Measurements from ENCODE around the gene SULT1A3. TPM values are rescaled to one million over a fixed set of nuclear protein-coding genes. Genes with fewer than 3 reads are reported as not detected.
"Not testable (repeated sequence)": the region's sequence is repeated elsewhere in the genome, so short reads cannot be mapped to it uniquely, and the experiment has no call there.

The SULT1A3 gene
- total RNA-seq, 2 donors from 2014 or later: 47.8 to 59.0 TPM

DNA sequence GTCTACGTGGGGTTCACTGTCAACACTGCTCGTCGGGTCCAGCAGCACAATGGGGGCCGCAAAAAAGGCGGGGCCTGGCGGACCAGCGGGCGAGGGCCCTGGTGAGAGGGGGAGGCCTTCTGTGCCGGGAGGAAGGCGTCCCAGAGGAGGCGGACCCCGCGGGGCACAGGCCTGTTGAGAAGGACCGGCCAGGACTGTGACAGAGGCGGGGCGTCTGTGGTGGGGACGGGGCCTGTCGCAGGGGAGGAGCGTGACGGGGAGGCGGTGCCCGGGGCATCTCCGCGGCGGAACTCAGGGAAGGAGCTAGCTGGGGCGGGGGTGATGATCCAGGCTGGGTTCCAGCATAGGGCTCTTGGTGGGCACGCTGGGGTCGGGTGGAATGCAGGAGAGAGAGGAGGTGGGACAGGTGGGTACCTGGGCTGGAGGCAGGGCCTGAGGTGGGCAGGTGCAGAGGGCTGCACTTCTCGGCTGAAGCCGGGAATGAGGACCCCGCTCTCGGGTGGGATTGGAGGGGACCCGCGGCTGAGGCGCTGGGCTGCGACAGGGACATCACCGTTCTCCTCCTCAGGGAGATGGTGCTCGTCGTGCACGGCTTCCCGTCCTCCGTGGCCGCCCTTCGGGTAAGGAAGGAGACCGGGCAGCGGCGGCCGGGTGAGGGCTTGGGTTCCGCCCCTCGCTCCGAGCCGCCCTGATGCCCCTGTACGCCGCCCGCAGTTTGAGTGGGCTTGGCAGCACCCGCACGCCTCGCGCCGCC lies 4.7 kb upstream of the SULT1A3 start:
- DNase-seq: peak; percentile 33
- H3K9me3 ChIP-seq; intact Hi-C loops (cut with DNase I); H3K4me1 ChIP-seq; H3K27ac ChIP-seq; H3K36me3 ChIP-seq; H3K27me3 ChIP-seq: not testable (repeated sequence)
- H3K4me3 ChIP-seq: peak overlapping the region; percentile 42
- peak overlapping the region in 1 of 2 donors; percentile 66 for H3K9ac ChIP-seq (ENCODE audit: low read depth in 2 of 2, low read length in 2 of 2)

DNA sequence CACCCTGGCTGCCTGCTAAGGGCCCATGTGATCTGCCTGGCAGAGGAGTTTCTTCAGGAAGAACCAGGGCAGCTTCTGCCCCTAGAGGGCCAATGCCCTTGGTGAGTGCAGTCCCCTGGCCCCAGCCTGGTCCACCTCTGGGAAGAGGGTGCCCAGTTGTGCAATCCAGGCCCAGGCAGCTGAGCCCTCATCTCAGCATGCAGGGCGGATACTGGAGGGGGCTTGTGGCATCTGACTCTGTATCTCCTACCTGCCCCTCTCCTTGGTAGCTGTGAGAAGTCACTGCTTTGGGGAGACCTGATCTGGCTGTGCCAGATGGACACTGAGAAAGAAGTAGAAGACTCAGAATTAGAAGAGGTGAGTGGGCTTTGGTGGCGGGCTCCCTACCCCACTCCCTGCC lies 2.1 kb upstream of the SULT1A3 start:
- H3K36me3 ChIP-seq; H3K4me3 ChIP-seq; intact Hi-C loops (cut with DNase I); H3K9ac ChIP-seq (ENCODE audit: low read depth in 2 of 2, low read length in 2 of 2); H3K27ac ChIP-seq; H3K27me3 ChIP-seq; H3K9me3 ChIP-seq; H3K4me1 ChIP-seq: not testable (repeated sequence)
- DNase-seq: peak; percentile 2

DNA sequence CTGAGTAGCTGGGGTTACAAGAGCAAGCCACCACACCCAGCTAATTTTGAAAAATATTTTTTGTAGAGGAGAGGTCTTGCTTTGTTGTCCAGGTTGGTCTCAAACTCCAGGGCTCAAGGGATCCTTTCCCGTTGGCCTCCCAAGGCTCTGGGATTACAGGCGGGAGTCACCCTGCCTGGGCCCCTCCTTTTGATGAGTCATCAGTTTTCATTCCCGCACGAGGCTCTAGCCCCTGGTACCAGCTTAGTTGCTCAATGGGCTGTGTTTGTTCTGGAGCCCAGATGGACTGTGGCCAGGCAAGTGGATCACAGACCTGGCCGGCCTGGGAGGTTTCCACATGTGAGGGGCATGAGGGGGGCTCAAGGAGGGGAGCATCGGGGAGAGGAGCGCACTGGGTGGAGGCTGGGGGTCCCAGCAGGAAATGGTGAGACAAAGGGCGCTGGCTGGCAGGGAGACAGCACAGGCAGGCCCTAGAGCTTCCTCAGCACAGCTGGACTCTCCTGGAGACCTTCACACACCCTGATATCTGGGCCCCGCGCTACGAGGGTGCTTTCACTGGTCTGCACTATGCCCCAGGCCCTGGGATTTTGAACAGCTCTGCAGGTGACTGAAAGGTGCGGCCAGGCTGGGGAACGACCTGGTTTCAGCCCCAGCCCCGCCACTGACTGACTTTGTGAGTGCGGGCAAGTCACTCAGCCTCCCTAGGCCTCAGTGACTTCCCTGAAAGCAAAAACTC lies 721 bp downstream of the SULT1A3 start:
- H3K9ac ChIP-seq (ENCODE audit: low read depth in 2 of 2, low read length in 2 of 2); intact Hi-C loops (cut with DNase I); H3K9me3 ChIP-seq; H3K27ac ChIP-seq; DNase-seq; H3K4me1 ChIP-seq; H3K36me3 ChIP-seq; H3K27me3 ChIP-seq; H3K4me3 ChIP-seq: not testable (repeated sequence)

DNA sequence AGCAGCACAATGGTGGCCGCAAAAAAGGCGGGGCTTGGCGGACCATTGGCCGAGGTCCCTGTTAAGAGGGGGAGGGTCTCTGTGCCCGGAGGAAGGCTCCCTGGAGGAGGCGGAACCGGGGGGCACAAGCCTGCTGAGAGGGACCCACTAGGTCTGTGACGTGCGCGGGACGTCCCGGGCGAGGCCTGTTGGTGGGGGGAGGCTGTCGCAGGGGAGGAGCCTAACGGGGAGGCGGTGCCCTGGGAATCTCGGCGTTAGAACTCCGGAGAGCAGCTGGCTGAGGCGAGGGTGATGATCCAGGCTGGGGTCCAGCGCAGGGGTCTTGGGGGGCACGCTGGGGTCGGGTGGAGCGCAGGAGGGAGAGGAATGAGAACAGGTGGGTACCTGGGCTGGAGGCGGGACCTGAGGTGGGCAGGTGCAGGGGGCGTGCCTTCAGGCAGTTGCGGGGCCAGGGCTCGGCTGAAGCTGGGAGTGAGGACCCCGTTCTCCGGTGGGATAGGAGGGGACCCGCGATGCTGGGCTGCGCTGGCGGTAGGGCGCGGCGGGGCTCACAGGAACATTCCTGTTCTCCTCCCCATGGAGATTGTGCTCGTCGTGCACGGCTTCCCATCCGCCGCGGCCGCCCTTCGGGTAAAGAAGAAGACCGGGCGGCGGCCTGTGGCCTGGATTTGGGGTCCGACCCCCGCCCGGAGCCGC lies 6.6 kb downstream of the SULT1A3 start:
- DNase-seq: peak; percentile 35
- H3K4me3 ChIP-seq: peak overlapping the region; percentile 29
- intact Hi-C loops (cut with DNase I); H3K27me3 ChIP-seq; H3K27ac ChIP-seq; H3K9me3 ChIP-seq; H3K36me3 ChIP-seq; H3K4me1 ChIP-seq; H3K9ac ChIP-seq (ENCODE audit: low read depth in 2 of 2, low read length in 2 of 2): not testable (repeated sequence)

DNA sequence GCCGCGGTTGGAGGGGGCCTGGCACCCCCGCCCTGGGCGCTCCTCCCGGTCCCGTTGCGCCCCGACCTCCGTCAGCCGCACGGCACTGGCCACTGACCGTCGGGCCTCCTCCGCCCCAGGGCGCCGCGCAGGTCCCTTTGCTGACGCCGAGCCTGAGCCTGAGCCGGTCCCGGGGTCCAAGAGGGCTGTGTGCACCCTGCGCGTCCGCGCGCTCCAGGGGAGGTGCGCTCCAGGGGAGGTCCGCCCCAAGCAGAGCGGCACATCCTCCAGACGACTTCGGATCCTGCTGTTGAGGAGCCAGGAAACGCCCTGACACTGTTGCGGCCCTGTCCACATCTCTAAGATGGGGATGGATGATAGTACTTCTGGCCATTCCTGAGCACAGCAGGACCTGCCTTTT lies 7.2 kb downstream of the SULT1A3 start:
- H3K9me3 ChIP-seq; H3K4me1 ChIP-seq; DNase-seq; H3K9ac ChIP-seq (ENCODE audit: low read depth in 2 of 2, low read length in 2 of 2); H3K27ac ChIP-seq; H3K36me3 ChIP-seq; H3K27me3 ChIP-seq; intact Hi-C loops (cut with DNase I): not testable (repeated sequence)
- peak overlapping the region; percentile 29 for H3K4me3 ChIP-seq

DNA sequence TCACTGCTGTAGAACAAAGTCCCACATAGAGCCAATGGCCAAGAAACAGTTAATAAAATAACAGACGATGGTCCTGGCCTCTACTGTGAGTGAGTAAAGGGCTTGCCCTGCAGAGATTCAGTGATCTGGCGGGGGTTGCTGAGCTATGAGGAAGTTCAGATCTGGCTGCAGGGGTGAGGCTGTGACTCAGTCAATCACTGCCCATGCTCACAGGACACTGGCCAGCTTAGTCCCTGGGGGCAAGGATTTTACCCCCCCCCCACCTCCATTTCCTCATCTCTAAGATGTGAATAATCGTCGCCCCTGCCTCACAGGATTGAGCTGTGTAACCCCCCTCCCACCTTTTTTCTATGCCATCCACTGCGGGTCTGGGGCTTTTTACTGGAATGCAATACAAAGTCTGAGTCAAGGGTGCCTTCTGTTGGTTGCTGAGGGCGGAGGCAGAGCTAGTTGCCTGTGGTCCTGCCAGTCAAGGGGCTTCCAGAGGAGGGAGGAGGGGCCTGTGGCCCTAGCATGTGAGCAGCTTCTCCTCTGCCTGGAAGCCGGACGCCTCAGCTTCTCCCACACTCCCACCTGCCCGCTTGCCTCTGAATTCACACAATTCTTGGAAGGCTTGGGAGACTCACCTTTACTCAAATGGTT lies 8.1 kb downstream of the SULT1A3 start:
- H3K4me3 ChIP-seq; intact Hi-C loops (cut with DNase I); H3K27ac ChIP-seq; H3K9ac ChIP-seq (ENCODE audit: low read depth in 2 of 2, low read length in 2 of 2); H3K27me3 ChIP-seq; H3K4me1 ChIP-seq; H3K9me3 ChIP-seq; H3K36me3 ChIP-seq: not testable (repeated sequence)
- peak; percentile 53 for DNase-seq

DNA sequence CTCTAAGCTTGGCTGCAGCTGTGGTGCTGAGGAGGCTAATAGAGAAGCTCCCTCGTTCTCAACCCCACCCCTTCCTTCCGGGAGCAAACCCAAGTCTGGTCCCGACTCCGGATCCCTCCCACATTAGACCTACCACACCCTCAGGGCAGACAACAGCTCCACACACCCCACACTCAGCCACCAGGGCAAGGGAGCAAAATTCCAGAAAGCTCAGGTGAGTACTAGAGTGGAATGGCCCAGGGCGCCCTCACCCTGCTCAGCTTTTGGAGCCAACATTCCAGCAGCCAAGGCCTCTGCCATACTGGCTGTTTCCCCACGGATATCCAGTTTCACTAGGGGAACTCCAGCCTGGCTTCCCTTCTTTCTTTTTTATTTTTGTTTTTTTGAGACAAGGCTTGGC lies 10.0 kb downstream of the SULT1A3 start:
- H3K9me3 ChIP-seq; H3K27me3 ChIP-seq; H3K4me1 ChIP-seq; H3K27ac ChIP-seq; H3K9ac ChIP-seq (ENCODE audit: low read depth in 2 of 2, low read length in 2 of 2); H3K4me3 ChIP-seq; intact Hi-C loops (cut with DNase I); H3K36me3 ChIP-seq: not testable (repeated sequence)
- peak; percentile 73 for DNase-seq

DNA sequence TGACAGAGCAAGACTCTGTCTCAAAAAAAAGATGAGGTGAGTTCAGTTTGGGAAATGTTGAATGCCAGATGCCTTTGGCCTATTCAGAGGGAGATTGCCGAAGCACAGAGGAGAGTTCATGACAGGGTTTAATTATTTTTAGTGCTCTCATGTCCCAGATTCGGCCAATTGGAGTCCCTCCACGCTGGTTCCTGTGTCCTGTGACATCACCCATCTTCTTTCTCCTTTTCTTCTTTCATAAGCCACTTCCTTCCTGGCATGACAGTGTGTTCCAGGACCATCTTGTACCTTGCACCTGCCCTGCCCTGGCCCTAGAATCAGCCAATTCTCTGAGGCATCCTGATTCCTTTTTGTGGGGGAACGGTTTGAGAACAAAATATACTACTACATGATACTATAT lies 12.4 kb downstream of the SULT1A3 start:
- H3K4me3 ChIP-seq; H3K9ac ChIP-seq (ENCODE audit: low read depth in 2 of 2, low read length in 2 of 2); H3K4me1 ChIP-seq; H3K27me3 ChIP-seq; H3K9me3 ChIP-seq; intact Hi-C loops (cut with DNase I); DNase-seq; H3K27ac ChIP-seq; H3K36me3 ChIP-seq: not testable (repeated sequence)

DNA sequence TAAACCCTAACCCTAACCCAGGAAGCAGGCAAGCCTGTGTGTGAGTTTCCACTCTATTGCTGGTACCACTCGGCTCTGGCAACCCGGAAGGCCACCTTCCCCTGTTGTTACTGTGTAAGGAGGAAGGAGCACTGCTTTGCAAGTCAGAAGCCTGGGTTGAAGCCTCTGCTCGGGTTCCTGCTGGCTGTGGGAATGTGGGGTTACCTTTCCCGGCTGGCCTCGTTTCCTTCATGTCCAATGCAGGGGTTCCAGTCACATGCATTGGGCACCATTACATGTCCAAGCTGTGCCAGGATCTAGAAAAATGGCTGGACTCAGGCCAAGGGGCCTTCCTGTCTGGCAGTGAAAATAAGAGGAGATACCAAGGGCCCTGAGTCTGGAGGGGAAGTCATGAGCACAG lies 18.0 kb downstream of the SULT1A3 start:
- H3K9me3 ChIP-seq; H3K27me3 ChIP-seq; H3K27ac ChIP-seq; H3K4me1 ChIP-seq; H3K4me3 ChIP-seq; H3K36me3 ChIP-seq; intact Hi-C loops (cut with DNase I); H3K9ac ChIP-seq (ENCODE audit: low read depth in 2 of 2, low read length in 2 of 2): not testable (repeated sequence)
- DNase-seq: peak; percentile 13

DNA sequence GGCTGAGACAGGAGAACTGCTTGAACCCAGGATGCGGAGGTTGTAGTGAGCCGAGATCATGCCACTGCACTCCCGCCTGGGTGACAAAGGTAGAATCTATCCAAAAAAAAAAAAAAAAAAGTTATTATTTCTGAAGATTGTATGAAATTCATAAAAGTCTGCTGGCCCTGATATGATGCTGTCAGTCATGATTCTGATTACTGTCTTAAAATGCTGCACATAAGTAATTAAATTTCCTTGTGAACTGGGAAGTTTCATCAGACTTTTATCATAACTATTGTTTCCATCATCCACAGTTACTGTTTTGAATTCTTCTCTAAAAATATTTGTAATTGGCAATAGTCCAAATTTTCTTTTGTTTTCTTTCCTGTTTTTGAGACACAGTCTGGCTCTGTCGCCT lies 49.3 kb downstream of the SULT1A3 start, which contains the start of gene NPIPB13:
Gene NPIPB13 (minus strand): TSS at position 101 of the 400 bp plus-strand sequence. CDS start 2,906 bp downstream, outside the sequence.
- H3K4me1 ChIP-seq; H3K27me3 ChIP-seq; DNase-seq; H3K9me3 ChIP-seq; H3K9ac ChIP-seq (ENCODE audit: low read depth in 2 of 2, low read length in 2 of 2); H3K27ac ChIP-seq; intact Hi-C loops (cut with DNase I); H3K4me3 ChIP-seq; H3K36me3 ChIP-seq: not testable (repeated sequence)

Data from colonic mucosa (tissue), 4 donors.